Measurements from ENCODE around the gene EFCAB6. TPM values are rescaled to one million over a fixed set of nuclear protein-coding genes. Genes with fewer than 3 reads are reported as not detected.

EFCAB6 gene
- total RNA-seq, 1 donor from 2014 or later = 1.5 TPM

GRCh38 chr22:43483669-43484068 lies 328.4 kb downstream of the EFCAB6 start:
- Mint-ChIP-seq H3K27ac (ENCODE audit: unreplicated experiment) (no peak overlapping the region), H3K27me3 (ENCODE audit: low read depth) (peaks cover 2% of the 10 kb centered on the region), H3K4me1 (peaks cover 4% of the 10 kb centered on the region), H3K36me3 (ENCODE audit: low read depth) (no peaks in the 10 kb centered on the region), H3K4me3 (no peak overlapping the region), H3K9me3 (no peaks in the 10 kb centered on the region)
- no peak for TF ChIP-seq CTCF (conservative IDR thresholded peaks at IDR 0.05)
- no peak for DNase-seq (ENCODE audit: low read depth, low spot score)

- no peak overlapping the region for H3K27ac Mint-ChIP-seq (ENCODE audit: unreplicated experiment)
Measured at GRCh38 chr22:43483266-43483665, 328.8 kb downstream of the EFCAB6 start.

GRCh38 chr22:43482318-43482625 lies 329.8 kb downstream of the EFCAB6 start:
- DNase-seq (ENCODE audit: low read depth, low spot score) = no peak
- Mint-ChIP-seq H3K36me3 (ENCODE audit: low read depth) (no peaks in the 10 kb centered on the region), H3K4me3 (no peak overlapping the region), H3K27me3 (ENCODE audit: low read depth) (peaks cover 2% of the 10 kb centered on the region), H3K4me1 (peaks cover 4% of the 10 kb centered on the region), H3K27ac (ENCODE audit: unreplicated experiment) (no peak overlapping the region), H3K9me3 (no peaks in the 10 kb centered on the region)
- TF ChIP-seq CTCF (conservative IDR thresholded peaks at IDR 0.05) = no peak

More at GRCh38 chr22:43483266-43483665, 328.8 kb downstream of the EFCAB6 start:
- no peaks in the 10 kb centered on the region for H3K9me3 Mint-ChIP-seq
- peaks cover 2% of the 10 kb centered on the region for H3K27me3 Mint-ChIP-seq (ENCODE audit: low read depth)
- peaks cover 4% of the 10 kb centered on the region for H3K4me1 Mint-ChIP-seq
- H3K36me3 Mint-ChIP-seq (ENCODE audit: low read depth) = no peaks in the 10 kb centered on the region
- H3K4me3 Mint-ChIP-seq = no peak overlapping the region
- no peak for TF ChIP-seq CTCF (conservative IDR thresholded peaks at IDR 0.05)
- no peak for DNase-seq (ENCODE audit: low read depth, low spot score)

GRCh38 chr22:43481568-43482317 lies 330.4 kb downstream of the EFCAB6 start:
- H3K4me3 Mint-ChIP-seq = no peak overlapping the region

GRCh38 chr22:43479962-43480361 lies 332.1 kb downstream of the EFCAB6 start:
- peaks cover 4% of the 10 kb centered on the region for H3K4me1 Mint-ChIP-seq
- no peaks in the 10 kb centered on the region for H3K36me3 Mint-ChIP-seq (ENCODE audit: low read depth)
- no peak for DNase-seq (ENCODE audit: low read depth, low spot score)
- H3K9me3 Mint-ChIP-seq = no peaks in the 10 kb centered on the region
- peak overlapping the region; percentile 54 for H3K27ac Mint-ChIP-seq (ENCODE audit: unreplicated experiment)
- TF ChIP-seq CTCF (conservative IDR thresholded peaks at IDR 0.05) = no peak
- no peaks in the 10 kb centered on the region for H3K27me3 Mint-ChIP-seq (ENCODE audit: low read depth)
- H3K4me3 Mint-ChIP-seq = no peak overlapping the region

More at GRCh38 chr22:43481568-43482317, 330.4 kb downstream of the EFCAB6 start:
- Mint-ChIP-seq H3K36me3 (ENCODE audit: low read depth) (no peaks in the 10 kb centered on the region), H3K4me1 (peaks cover 4% of the 10 kb centered on the region), H3K9me3 (no peaks in the 10 kb centered on the region), H3K27me3 (ENCODE audit: low read depth) (peaks cover under 1% of the 10 kb centered on the region), H3K27ac (ENCODE audit: unreplicated experiment) (no peak overlapping the region)
- peak; percentile 38 for TF ChIP-seq CTCF (conservative IDR thresholded peaks at IDR 0.05)
- no peak for DNase-seq (ENCODE audit: low read depth, low spot score)
